ENCODE results near the gene PTPRD. TPM values are rescaled to one million over a fixed set of nuclear protein-coding genes. Genes with fewer than 3 reads are reported as not detected.

PTPRD gene
- total RNA-seq, 1 experiment from 2014 or later = 1.8 TPM

- BruUV-seq (replicated peaks) = no TSS peak
Observed at GRCh38 chr9:8515748-8516147, 2097.1 kb downstream of the PTPRD start.

DNA sequence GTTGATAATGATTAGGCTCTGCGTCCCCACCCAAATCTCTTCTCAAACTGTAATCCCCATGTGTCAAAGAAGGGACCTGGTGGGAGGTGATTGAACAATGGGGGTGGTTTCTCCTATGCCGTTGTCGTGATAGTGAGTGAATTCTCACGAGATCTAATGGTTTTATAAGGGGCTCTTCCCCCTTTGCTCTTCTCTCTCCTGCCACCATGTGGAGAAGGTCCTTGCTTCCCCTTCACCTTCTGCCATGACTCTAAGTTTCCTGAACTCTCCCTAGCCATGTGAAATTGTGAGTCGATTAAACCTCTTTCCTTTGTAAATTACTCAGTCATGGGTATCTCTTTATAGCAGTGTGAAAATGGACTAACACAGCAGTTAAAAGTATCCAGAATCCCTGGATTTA is 2098.0 kb downstream of the PTPRD start:
- BruUV-seq (replicated peaks) = no TSS peak
- CTCF ChIA-PET = no interaction called here
- DNase-seq = no peak
- TF ChIP-seq CTCF (IDR thresholded peaks at IDR 0.05; ENCODE audit: unreplicated experiment) = no peak
- intact Hi-C loops (cut with micrococcal nuclease; ENCODE audit: unreplicated experiment) = no loop called here
- Mint-ChIP-seq H3K27me3 (ENCODE audit: unreplicated experiment) (no peaks in the 10 kb centered on the region), H3K36me3 (ENCODE audit: insufficient read depth, unreplicated experiment) (no peaks in the 10 kb centered on the region), H3K27ac (ENCODE audit: unreplicated experiment) (no peak overlapping the region), H3K4me3 (ENCODE audit: low read depth, unreplicated experiment) (no peak overlapping the region), H3K9me3 (ENCODE audit: low read depth, unreplicated experiment) (peaks cover 3% of the 10 kb centered on the region), H3K4me1 (ENCODE audit: low read depth, unreplicated experiment) (no peaks in the 10 kb centered on the region)

More at GRCh38 chr9:8515748-8516147, 2097.1 kb downstream of the PTPRD start:
- Mint-ChIP-seq H3K27me3 (ENCODE audit: unreplicated experiment) (no peaks in the 10 kb centered on the region), H3K9me3 (ENCODE audit: low read depth, unreplicated experiment) (peaks cover 3% of the 10 kb centered on the region), H3K4me3 (ENCODE audit: low read depth, unreplicated experiment) (no peak overlapping the region), H3K4me1 (ENCODE audit: low read depth, unreplicated experiment) (no peaks in the 10 kb centered on the region), H3K27ac (ENCODE audit: unreplicated experiment) (no peak overlapping the region), H3K36me3 (ENCODE audit: insufficient read depth, unreplicated experiment) (no peaks in the 10 kb centered on the region)
- no peak for DNase-seq
- CTCF ChIA-PET = no interaction called here
- no peak for TF ChIP-seq CTCF (IDR thresholded peaks at IDR 0.05; ENCODE audit: unreplicated experiment)
- intact Hi-C loops (cut with micrococcal nuclease; ENCODE audit: unreplicated experiment) = no loop called here

DNA sequence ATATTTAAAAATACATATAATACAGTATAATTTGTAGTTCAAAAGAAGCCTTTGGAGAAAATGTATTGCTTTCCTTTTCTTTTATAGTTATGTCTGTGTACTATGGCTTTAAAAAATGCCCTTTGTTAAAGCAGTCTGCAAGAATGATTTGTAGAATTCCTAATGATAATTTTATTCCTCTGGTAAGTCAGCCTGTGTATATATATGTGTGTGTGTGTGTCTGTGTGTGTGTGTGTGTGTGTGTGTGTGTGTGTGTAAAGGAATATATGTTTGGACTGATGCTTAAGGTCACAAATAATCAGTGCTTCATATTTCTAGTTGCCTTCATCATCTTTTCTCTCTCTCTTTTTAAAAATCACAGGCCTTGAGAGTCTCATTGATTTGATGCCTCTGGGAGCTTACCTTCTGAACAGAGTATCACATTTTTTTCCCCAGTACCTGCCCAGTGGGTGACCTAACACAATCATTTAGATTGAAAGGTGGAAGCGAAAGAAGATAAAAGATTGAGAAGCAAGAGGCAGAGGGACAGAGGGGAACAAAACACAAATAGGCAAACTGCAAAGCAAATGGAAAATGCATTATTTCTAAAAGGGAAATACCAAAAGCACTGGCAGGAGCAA is 2104.0 kb downstream of the PTPRD start:
- Mint-ChIP-seq H3K36me3 (ENCODE audit: insufficient read depth, unreplicated experiment) (no peaks in the 10 kb centered on the region), H3K4me1 (ENCODE audit: low read depth, unreplicated experiment) (no peaks in the 10 kb centered on the region), H3K4me3 (ENCODE audit: low read depth, unreplicated experiment) (no peak overlapping the region), H3K27me3 (ENCODE audit: unreplicated experiment) (no peaks in the 10 kb centered on the region), H3K9me3 (ENCODE audit: low read depth, unreplicated experiment) (no peaks in the 10 kb centered on the region), H3K27ac (ENCODE audit: unreplicated experiment) (no peak overlapping the region)
- no TSS peak for BruUV-seq (replicated peaks)
- intact Hi-C loops (cut with micrococcal nuclease; ENCODE audit: unreplicated experiment) = no loop called here
- CTCF ChIA-PET = no interaction called here
- no peak for DNase-seq
- no peak for TF ChIP-seq CTCF (IDR thresholded peaks at IDR 0.05; ENCODE audit: unreplicated experiment)

DNA sequence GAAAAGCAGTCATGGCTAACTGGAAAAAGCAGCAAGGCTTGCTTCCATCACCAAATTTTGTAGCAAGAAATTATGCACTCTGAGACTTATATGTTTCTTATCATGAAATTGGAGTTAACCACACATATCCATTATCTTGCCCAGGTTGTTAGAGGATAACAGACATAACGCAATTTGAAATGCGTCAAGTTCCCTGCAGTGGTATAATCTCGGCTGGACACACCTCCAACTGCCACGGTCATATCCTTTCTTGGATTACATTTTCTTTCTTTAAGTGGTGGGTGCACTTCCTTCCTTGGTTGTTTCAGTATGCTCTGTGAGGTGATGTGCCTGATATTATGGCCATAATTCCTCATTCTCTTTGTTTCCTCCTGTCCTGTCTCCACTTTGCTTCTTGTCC is 2118.2 kb downstream of the PTPRD start:
- no peak for DNase-seq
- CTCF ChIA-PET = no interaction called here
- TF ChIP-seq CTCF (IDR thresholded peaks at IDR 0.05; ENCODE audit: unreplicated experiment) = no peak
- intact Hi-C loops (cut with micrococcal nuclease; ENCODE audit: unreplicated experiment) = no loop called here
- Mint-ChIP-seq H3K4me1 (ENCODE audit: low read depth, unreplicated experiment) (no peaks in the 10 kb centered on the region), H3K27me3 (ENCODE audit: unreplicated experiment) (no peaks in the 10 kb centered on the region), H3K36me3 (ENCODE audit: insufficient read depth, unreplicated experiment) (no peaks in the 10 kb centered on the region), H3K27ac (ENCODE audit: unreplicated experiment) (no peak overlapping the region), H3K4me3 (ENCODE audit: low read depth, unreplicated experiment) (no peak overlapping the region), H3K9me3 (ENCODE audit: low read depth, unreplicated experiment) (peaks cover 2% of the 10 kb centered on the region)
- no TSS peak for BruUV-seq (replicated peaks)

All from Calu3 (cell line).